SK-N-SH (cell line): ENCODE data around the gene SLC35F6.

Experiments
- FOXM1 ChIP-seq: IDR thresholded peaks from 2 replicates; pipeline ENCODE4 v1.4.0; 2012; ENCODE audit warnings: low read depth, mild to moderate bottlenecking
- MEF2A ChIP-seq: IDR thresholded peaks from 2 replicates; pipeline ENCODE4 v1.4.0; 2012; ENCODE audit warnings: low read depth, borderline replicate concordance
- MXI1 ChIP-seq: IDR thresholded peaks from 2 replicates; pipeline ENCODE4 v1.6.1; 2012; ENCODE audit warnings: mild to moderate bottlenecking, low read depth, low read length, improper control_type of control experiment
- NRF1 ChIP-seq: IDR thresholded peaks from 2 replicates; pipeline ENCODE4 v1.6.1; 2012; ENCODE audit warnings: low read depth, mild to moderate bottlenecking, low read length
- POLR2AphosphoS5 ChIP-seq: IDR thresholded peaks from 2 replicates; pipeline ENCODE4 v1.6.1; 2012; ENCODE audit warnings: low read depth, low read length
- TF ChIP-seq, protein P1 (sequence below): fragments of 200-600 bp; sonication (generic); IDR thresholded peaks from 2 replicates; pipeline ENCODE4 v1.6.1; 2017; ENCODE audit warnings: antibody characterized with exemption, mild to moderate bottlenecking, moderate library complexity
- TF ChIP-seq, protein P2 (sequence below): IDR thresholded peaks from 2 replicates; pipeline ENCODE4 v1.4.0; 2012; ENCODE audit warnings: low read depth

- TF ChIP-seq, protein P1, sequence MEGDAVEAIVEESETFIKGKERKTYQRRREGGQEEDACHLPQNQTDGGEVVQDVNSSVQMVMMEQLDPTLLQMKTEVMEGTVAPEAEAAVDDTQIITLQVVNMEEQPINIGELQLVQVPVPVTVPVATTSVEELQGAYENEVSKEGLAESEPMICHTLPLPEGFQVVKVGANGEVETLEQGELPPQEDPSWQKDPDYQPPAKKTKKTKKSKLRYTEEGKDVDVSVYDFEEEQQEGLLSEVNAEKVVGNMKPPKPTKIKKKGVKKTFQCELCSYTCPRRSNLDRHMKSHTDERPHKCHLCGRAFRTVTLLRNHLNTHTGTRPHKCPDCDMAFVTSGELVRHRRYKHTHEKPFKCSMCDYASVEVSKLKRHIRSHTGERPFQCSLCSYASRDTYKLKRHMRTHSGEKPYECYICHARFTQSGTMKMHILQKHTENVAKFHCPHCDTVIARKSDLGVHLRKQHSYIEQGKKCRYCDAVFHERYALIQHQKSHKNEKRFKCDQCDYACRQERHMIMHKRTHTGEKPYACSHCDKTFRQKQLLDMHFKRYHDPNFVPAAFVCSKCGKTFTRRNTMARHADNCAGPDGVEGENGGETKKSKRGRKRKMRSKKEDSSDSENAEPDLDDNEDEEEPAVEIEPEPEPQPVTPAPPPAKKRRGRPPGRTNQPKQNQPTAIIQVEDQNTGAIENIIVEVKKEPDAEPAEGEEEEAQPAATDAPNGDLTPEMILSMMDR = no peak
- TF ChIP-seq FOXM1 (no peak), MEF2A (no peak), MXI1 (no peak), POLR2AphosphoS5 (no peak), NRF1 (no peak)
- TF ChIP-seq, protein P2, sequence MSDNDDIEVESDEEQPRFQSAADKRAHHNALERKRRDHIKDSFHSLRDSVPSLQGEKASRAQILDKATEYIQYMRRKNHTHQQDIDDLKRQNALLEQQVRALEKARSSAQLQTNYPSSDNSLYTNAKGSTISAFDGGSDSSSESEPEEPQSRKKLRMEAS = no peak
Observed at GRCh38 chr2:26812731-26813130, 48.6 kb downstream of the SLC35F6 start.
